Cardiac fibroblast (primary cell): Measurements from ENCODE around the gene ANKS1B.

ENCODE experiments used
- DNase-seq, 2 donors: peaks; one replicate each; pipeline versions ENCODE4 v3.0.0 to v3.0.0-alpha.2; 2010; ENCODE audit warnings: low read depth in 2 of 2
- H3K4me3 ChIP-seq, 2 donors: replicated peaks in 1 of 2; 1 replicate in 1 of 2; 2 replicates in 1 of 2; pipeline ENCODE4 v1.5.1; 2011; ENCODE audit warnings: low read depth in 2 of 2, low read length in 2 of 2, mild to moderate bottlenecking in 2 of 2, moderate library complexity in 1 of 2
- TF ChIP-seq, protein P1 (sequence below): IDR thresholded peaks from one replicate; pipeline ENCODE4 v1.5.1; 2011; ENCODE audit warnings: low read depth, mild to moderate bottlenecking, low read length, inconsistent platforms

ANKS1B gene

DNA sequence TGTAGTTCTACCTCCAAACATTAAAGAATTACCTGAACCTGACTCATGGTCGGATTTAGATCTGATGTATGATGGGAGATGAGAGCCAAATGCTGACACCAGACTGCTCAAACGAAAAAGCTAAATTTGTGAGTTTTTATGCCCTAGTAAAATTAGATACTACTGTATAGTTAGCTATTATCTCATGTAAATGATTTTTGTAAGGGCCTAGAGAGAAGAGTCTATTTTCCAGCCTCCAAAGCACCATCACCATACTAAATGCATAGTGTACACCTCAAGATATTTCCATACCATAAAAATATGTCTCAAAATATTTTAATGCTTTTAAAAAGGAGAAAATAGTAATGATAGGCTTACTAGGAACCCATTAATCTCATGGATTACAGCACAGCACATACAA lies 18.3 kb downstream of the ANKS1B start:
- H3K4me3 ChIP-seq = no peak overlapping the region
- TF ChIP-seq, protein P1, sequence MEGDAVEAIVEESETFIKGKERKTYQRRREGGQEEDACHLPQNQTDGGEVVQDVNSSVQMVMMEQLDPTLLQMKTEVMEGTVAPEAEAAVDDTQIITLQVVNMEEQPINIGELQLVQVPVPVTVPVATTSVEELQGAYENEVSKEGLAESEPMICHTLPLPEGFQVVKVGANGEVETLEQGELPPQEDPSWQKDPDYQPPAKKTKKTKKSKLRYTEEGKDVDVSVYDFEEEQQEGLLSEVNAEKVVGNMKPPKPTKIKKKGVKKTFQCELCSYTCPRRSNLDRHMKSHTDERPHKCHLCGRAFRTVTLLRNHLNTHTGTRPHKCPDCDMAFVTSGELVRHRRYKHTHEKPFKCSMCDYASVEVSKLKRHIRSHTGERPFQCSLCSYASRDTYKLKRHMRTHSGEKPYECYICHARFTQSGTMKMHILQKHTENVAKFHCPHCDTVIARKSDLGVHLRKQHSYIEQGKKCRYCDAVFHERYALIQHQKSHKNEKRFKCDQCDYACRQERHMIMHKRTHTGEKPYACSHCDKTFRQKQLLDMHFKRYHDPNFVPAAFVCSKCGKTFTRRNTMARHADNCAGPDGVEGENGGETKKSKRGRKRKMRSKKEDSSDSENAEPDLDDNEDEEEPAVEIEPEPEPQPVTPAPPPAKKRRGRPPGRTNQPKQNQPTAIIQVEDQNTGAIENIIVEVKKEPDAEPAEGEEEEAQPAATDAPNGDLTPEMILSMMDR = no peak
- DNase-seq = no peak

DNA sequence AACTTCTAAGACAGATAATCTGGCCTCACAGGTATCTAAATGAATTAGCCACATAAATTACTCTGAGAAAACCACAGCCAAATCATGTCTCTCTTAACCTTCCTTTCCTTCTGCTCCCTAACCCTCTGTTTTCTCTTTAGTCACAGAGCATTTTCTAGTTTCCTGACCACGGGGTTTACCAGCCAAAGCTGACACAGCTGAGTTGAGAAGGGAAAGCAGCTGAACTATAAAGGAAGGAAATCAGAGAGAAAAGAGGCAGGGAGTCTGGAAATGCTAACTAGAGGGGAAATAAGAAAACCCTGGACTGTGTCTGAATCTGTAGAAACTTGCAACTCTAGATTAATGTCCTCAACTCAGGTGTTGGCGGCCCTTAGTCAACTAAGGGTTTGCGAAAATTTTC lies 24.4 kb downstream of the ANKS1B start:
- no peak overlapping the region for H3K4me3 ChIP-seq
- TF ChIP-seq, protein P1 = no peak
- peak; percentile 19 to 24 for DNase-seq

DNA sequence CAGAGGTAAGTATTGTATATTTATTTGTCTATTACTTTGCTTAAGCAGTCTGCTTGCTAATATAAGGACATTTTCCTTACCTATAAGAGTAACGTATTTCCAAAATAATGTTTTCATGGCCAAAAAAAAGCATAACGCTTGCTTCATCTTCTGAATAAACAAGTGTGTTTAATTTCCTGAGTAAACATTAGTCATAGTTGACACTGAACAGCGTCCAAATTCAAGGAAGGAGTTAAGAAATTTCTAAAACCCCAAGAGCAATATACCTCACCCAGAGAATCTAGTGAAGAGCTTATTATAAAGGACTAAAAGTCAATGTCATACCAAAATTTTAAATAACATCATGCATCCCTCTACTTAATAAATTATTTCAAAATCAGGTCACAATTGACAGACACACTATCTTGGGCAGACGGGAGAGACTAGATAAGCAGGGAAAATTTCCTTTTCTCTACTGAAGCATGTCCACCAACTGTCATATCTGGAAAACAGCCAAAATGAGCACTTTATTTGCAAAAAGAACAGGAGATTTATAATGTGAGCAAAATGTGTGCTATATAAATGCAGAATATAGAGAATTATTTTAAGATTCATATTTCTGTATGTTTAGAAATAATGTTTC lies 25.1 kb downstream of the ANKS1B start:
- TF ChIP-seq, protein P1 = no peak
- peak; percentile 57 to 79 for DNase-seq
- H3K4me3 ChIP-seq = no peak overlapping the region

DNA sequence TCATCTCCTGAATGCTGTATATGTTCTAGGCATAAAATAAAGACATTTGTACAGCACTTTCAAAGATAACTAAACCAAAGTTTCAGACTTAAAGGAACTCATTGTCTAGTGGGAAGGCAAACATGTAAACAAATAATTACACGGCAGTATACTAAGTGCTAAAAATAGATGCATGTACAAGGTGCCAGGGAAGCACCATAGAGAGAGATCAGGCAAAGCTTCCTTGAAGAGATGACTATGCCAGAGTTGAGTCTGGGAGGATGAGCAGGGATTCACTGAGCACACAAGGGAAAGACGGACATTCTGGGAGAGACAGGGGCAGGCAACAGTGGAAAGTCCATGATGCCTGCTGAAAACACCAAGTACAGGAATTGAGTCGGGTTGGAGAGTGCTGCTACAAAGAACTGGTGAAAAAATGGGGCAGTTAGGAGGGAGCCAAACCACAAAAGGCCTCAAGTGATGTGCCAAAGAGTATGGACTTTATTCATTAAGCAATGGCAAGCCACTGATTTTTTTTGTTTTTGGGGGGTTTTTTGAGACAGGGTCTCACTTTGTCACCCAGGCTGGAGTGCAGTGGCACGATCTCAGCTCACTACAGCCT lies 26.8 kb downstream of the ANKS1B start:
- TF ChIP-seq, protein P1 = no peak
- H3K4me3 ChIP-seq = no peak overlapping the region
- peak; percentile 4 to 7 for DNase-seq

DNA sequence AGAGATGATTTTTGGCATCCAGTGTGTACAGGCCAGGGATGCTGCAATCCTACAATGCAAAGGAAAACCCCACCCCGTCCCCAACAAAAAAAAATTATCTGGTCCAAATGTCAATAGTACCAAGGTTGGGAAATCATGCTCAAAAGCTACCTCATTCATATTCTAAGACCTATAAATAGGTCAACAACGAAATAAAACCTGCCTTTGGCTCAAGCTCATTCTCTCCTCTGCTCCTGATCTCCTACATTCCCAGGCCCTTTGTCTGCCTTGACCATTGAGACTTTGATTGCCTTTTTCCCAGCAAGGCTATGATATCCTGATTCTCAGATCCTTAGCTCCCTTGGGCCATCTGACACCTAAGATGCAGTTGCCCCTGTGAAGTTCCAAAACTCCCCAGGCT lies 30.0 kb downstream of the ANKS1B start:
- TF ChIP-seq, protein P1 = no peak

DNA sequence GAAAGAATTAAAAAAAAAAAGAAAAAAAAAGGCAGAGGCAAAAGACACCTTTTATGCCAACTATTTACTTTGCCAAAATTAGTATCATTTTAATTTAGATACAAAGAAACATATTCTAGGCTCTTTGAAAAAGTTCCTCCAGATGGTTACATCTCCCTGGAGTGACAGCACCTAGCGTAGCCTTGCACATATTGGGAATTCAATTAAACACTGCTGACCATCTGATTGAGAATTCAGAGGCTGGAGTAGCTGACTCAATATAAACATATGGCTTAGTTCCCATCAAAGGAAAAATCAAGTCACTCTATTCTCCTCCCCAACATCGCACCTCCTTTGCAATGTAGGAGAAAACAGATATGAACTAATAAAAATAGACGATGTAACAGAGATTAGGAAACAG lies 36.4 kb downstream of the ANKS1B start:
- no peak for DNase-seq
- H3K4me3 ChIP-seq = no peak overlapping the region
- TF ChIP-seq, protein P1 = no peak

More for the DNA sequence above, 30.0 kb downstream of the ANKS1B start:
- DNase-seq = no peak
- H3K4me3 ChIP-seq = no peak overlapping the region

DNA sequence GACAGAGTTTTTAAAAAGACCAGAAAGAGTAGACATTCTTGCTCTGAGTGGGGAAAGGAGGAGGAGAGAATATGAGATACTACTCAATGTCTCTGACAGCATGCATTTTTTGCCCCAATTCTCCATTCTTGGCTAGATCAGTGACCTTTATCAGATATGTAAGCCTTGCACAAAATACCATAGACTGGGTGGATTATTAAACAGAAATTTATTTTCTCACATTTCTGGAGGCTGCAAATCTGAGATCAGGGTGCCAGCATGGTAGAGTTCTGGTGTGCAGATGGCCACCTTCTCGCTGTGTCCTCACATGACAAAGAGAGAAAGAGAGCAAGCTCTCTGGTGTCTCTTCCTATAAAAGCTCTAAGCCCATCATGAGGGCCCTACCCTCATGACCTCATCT lies 38.6 kb downstream of the ANKS1B start:
- H3K4me3 ChIP-seq = no peak overlapping the region
- TF ChIP-seq, protein P1 = no peak
- DNase-seq = no peak
